Activated T-cell treated with anti-CD3 and anti-CD28 coated beads, Interleukin-2, amount 50 U/mL, for 4 hours (primary cell): ENCODE measurements around the gene HIKESHI. TPM values are rescaled to one million over a fixed set of nuclear protein-coding genes. Genes with fewer than 3 reads are reported as not detected.

Experiments used
- ATAC-seq, 2 donors: fragments of 200-7000 bp; cut with Tn5 transposase; one replicate each; pipeline ENCODE4 v1.10.0; 2021
- DNase-seq: peaks from one replicate; pipeline ENCODE4 v3.0.0-alpha.2; 2020
- H3K27me3 Mint-ChIP-seq: one replicate; pipeline ENCODE4 v1.8.0; 2021; ENCODE audit warnings: low read depth, mixed read lengths
- H3K36me3 Mint-ChIP-seq: one replicate; pipeline ENCODE4 v1.8.0; 2022; ENCODE audit warnings: mixed read lengths; ENCODE audit not compliant: insufficient read depth
- H3K4me1 Mint-ChIP-seq: one replicate; pipeline ENCODE4 v1.8.0; 2021; ENCODE audit warnings: low read depth, mixed read lengths
- H3K4me3 Mint-ChIP-seq: one replicate; pipeline ENCODE4 v1.8.0; 2021; ENCODE audit warnings: mild to moderate bottlenecking, moderate library complexity, mixed read lengths
- H3K9me3 Mint-ChIP-seq: one replicate; pipeline ENCODE4 v1.8.0; 2021; ENCODE audit warnings: mixed read lengths
- total RNA-seq, 3 donors: library from RNA; stranded (reverse); gene quantifications; one replicate each; pipeline ENCODE4 v1.2.1, GENCODE V29; 2021

Gene HIKESHI
- total RNA-seq, 3 donors from 2014 or later, result 38.5 to 43.4 (median 39.7) TPM

- H3K9me3 Mint-ChIP-seq, result peaks cover 5% of the 10 kb centered on the region
- H3K4me1 Mint-ChIP-seq, result no peaks in the 10 kb centered on the region
Measured at GRCh38 chr11:86374069-86374468, 72.0 kb downstream of the HIKESHI start.

DNA sequence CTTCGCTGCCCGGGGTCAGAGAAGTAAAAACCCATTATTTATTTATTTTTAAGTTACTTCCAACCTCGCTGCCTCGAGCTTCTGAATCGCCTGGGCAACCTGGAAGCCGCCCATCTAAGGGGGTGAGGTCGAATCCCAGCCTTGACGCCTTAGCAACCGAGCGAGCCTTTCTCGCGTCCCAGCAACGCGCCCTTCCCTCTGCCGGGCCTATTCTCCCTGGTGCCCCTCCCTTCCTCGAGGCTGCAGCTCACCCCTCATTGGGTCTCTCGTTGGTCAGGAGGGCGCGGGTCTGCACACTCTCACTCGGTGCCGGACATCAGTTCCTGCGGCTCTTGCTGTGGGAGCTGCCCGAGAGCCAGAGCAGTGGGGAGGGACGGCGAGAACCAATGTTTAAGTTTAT, 72.5 kb downstream of the HIKESHI start, which contains the start of gene CCDC81:
CCDC81 (plus strand) TSS at position 302 of the 400 bp plus-strand sequence. CDS start 277 bp downstream, outside the sequence.
- ATAC-seq (no peak), DNase-seq (no peak)
- H3K36me3 Mint-ChIP-seq, result no peaks in the 10 kb centered on the region
- H3K4me1 Mint-ChIP-seq, result no peaks in the 10 kb centered on the region
- peaks cover 5% of the 10 kb centered on the region for H3K9me3 Mint-ChIP-seq
- H3K27me3 Mint-ChIP-seq, result peaks cover 11% of the 10 kb centered on the region
- H3K4me3 Mint-ChIP-seq, result no peak within 1 kb of the TSS

More at GRCh38 chr11:86374069-86374468, 72.0 kb downstream of the HIKESHI start:
- Mint-ChIP-seq H3K27me3 (peaks cover 11% of the 10 kb centered on the region), H3K4me3 (no peak overlapping the region), H3K36me3 (no peaks in the 10 kb centered on the region)
- DNase-seq (no peak), ATAC-seq (no peak)

- Mint-ChIP-seq H3K27me3 (peaks cover 11% of the 10 kb centered on the region), H3K4me1 (no peaks in the 10 kb centered on the region), H3K4me3 (no peak overlapping the region), H3K36me3 (no peaks in the 10 kb centered on the region), H3K9me3 (peaks cover 5% of the 10 kb centered on the region)
- ATAC-seq, result no peak
- no peak for DNase-seq
Measured at GRCh38 chr11:86377972-86378371, 75.9 kb downstream of the HIKESHI start.

GRCh38 chr11:86380295-86381059, 78.4 kb downstream of the HIKESHI start:
- ATAC-seq (no peak), DNase-seq (no peak)
- peaks cover 5% of the 10 kb centered on the region for H3K9me3 Mint-ChIP-seq

GRCh38 chr11:86383041-86383955, 81.3 kb downstream of the HIKESHI start:
- Mint-ChIP-seq H3K4me1 (no peaks in the 10 kb centered on the region), H3K9me3 (no peaks in the 10 kb centered on the region), H3K36me3 (no peaks in the 10 kb centered on the region), H3K4me3 (no peak overlapping the region), H3K27me3 (no peaks in the 10 kb centered on the region)
- ATAC-seq, result no peak
- no peak for DNase-seq

More at GRCh38 chr11:86380295-86381059, 78.4 kb downstream of the HIKESHI start:
- no peak overlapping the region for H3K4me3 Mint-ChIP-seq
- no peaks in the 10 kb centered on the region for H3K4me1 Mint-ChIP-seq
- peaks cover 1% of the 10 kb centered on the region for H3K27me3 Mint-ChIP-seq
- H3K36me3 Mint-ChIP-seq, result no peaks in the 10 kb centered on the region

GRCh38 chr11:86386283-86386682, 84.2 kb downstream of the HIKESHI start:
- Mint-ChIP-seq H3K27me3 (no peaks in the 10 kb centered on the region), H3K4me3 (no peak overlapping the region), H3K9me3 (no peaks in the 10 kb centered on the region), H3K36me3 (peaks cover 2% of the 10 kb centered on the region), H3K4me1 (no peaks in the 10 kb centered on the region)
- ATAC-seq, result no peak
- no peak for DNase-seq

- no peak overlapping the region for H3K4me3 Mint-ChIP-seq
- H3K4me1 Mint-ChIP-seq, result no peaks in the 10 kb centered on the region
- H3K27me3 Mint-ChIP-seq, result no peaks in the 10 kb centered on the region
- H3K36me3 Mint-ChIP-seq, result peaks cover 2% of the 10 kb centered on the region
- ATAC-seq, result no peak
- no peaks in the 10 kb centered on the region for H3K9me3 Mint-ChIP-seq
- DNase-seq, result no peak
Measured at GRCh38 chr11:86386746-86387145, 84.7 kb downstream of the HIKESHI start.

- Mint-ChIP-seq H3K4me3 (no peak overlapping the region), H3K4me1 (no peaks in the 10 kb centered on the region), H3K9me3 (no peaks in the 10 kb centered on the region), H3K27me3 (no peaks in the 10 kb centered on the region), H3K36me3 (peaks cover 2% of the 10 kb centered on the region)
- DNase-seq (no peak), ATAC-seq (no peak)
Measured at GRCh38 chr11:86388198-86388597, 86.2 kb downstream of the HIKESHI start.

DNA sequence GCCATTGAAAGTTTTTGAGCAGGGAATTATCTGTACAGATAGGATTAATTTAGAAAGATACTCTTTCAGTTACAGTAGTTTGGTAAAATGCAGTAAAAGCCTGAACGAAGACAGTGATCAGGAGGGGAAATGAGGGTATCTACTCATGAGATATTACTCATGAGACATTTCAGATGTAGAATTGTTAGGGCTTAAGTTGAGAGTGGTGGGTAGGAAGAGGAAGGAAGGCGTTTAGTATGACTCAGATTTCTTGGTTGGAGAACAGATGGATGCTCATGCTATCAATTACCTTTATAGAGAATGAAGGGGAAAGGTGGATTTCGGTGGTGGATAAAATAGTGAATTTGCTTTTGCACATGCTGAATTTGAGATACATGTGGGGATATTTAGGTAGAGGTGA, 88.4 kb downstream of the HIKESHI start:
- Mint-ChIP-seq H3K9me3 (no peaks in the 10 kb centered on the region), H3K36me3 (peaks cover 2% of the 10 kb centered on the region), H3K27me3 (no peaks in the 10 kb centered on the region), H3K4me3 (no peak overlapping the region), H3K4me1 (no peaks in the 10 kb centered on the region)
- ATAC-seq, result no peak
- no peak for DNase-seq

GRCh38 chr11:86395061-86395551, 93.1 kb downstream of the HIKESHI start:
- peaks cover 2% of the 10 kb centered on the region for H3K36me3 Mint-ChIP-seq
- H3K27me3 Mint-ChIP-seq, result no peaks in the 10 kb centered on the region
- ATAC-seq (no peak), DNase-seq (no peak)
- H3K4me3 Mint-ChIP-seq, result no peak overlapping the region
- H3K4me1 Mint-ChIP-seq, result no peaks in the 10 kb centered on the region
- H3K9me3 Mint-ChIP-seq, result no peaks in the 10 kb centered on the region

Other genes starting within 250 kb of the HIKESHI start
- gene PICALM, start 233.2 kb upstream of the HIKESHI start, total RNA-seq, result 100 to 1,000 TPM in 1 of 3 donors, 10 to 100 TPM in 2; 96.2 to 105 (median 97.6) TPM
- gene EED, start 57.5 kb upstream of the HIKESHI start, total RNA-seq, result 100 to 1,000 TPM; 171 to 197 (median 175) TPM
- gene CCDC81, start 72.6 kb downstream of the HIKESHI start, total RNA-seq, result under 1 TPM; 0.37 to 0.49 (median 0.38) TPM